GM12878 (cell line): ENCODE results near the gene BPGM.

Source experiments
- ATF7 ChIP-seq: fragments of 450-650 bp; IDR thresholded peaks from 2 replicates; pipeline ENCODE4 v1.6.1; 2016; ENCODE audit warnings: low read depth, mild to moderate bottlenecking
- CBX3 ChIP-seq: fragments of 200-600 bp; sonication (generic); IDR thresholded peaks from 2 replicates; pipeline ENCODE4 v1.6.1; 2016; ENCODE audit warnings: low read depth, borderline replicate concordance
- CTCF ChIP-seq, 3 experiments: IDR thresholded peaks in 2 of 3; conservative IDR thresholded peaks in 1 of 3; 2 replicates each; pipeline ENCODE4 v1.5.1; 2011; ENCODE audit warnings: low read depth in 3 of 3, low read length in 3 of 3, mild to moderate bottlenecking in 3 of 3, control low read depth in 2 of 3, moderate library complexity in 2 of 3, inconsistent platforms in 1 of 3, mixed read lengths in 1 of 3; ENCODE audit not compliant: control insufficient read depth in 2 of 3, insufficient read depth in 1 of 3; ENCODE audit errors: extremely low read depth in 1 of 3
- EP300 ChIP-seq, 2 experiments: fragments of 150-350 bp in 1 of 2; IDR thresholded peaks; 2 replicates each; pipeline ENCODE4 v1.6.1; 2011 to 2012; ENCODE audit warnings: low read depth in 2 of 2, low read length in 2 of 2, borderline replicate concordance in 1 of 2, improper control_type of control experiment in 1 of 2, inconsistent platforms in 1 of 2; ENCODE audit not compliant: control insufficient read depth in 1 of 2
- EZH2 ChIP-seq: IDR thresholded peaks from 2 replicates; pipeline ENCODE4 v1.6.1; 2012; ENCODE audit warnings: low read depth, mild to moderate bottlenecking, control low read depth, inconsistent platforms, low read length, borderline replicate concordance; ENCODE audit not compliant: control insufficient read depth
- JUNB ChIP-seq: IDR thresholded peaks from 2 replicates; pipeline ENCODE4 v1.6.1; 2016; ENCODE audit warnings: antibody characterized with exemption, mild to moderate bottlenecking
- KAT2A ChIP-seq: conservative IDR thresholded peaks from 2 replicates; pipeline ENCODE4 v1.6.1; 2011; ENCODE audit warnings: low read depth, low read length; ENCODE audit not compliant: control insufficient read depth
- LARP7 ChIP-seq: fragments of 450-650 bp; IDR thresholded peaks from 2 replicates; pipeline ENCODE4 v1.6.1; 2017; ENCODE audit warnings: mild to moderate bottlenecking
- POLR2A ChIP-seq: IDR thresholded peaks from 2 replicates; pipeline ENCODE4 v1.6.1; 2011; ENCODE audit warnings: low read depth, mild to moderate bottlenecking, low read length
- POLR2AphosphoS5 ChIP-seq: IDR thresholded peaks from 2 replicates; pipeline ENCODE4 v1.6.1; 2011; ENCODE audit warnings: mild to moderate bottlenecking, low read length, inconsistent platforms
- RAD51 ChIP-seq: fragments of 450-650 bp; IDR thresholded peaks from 2 replicates; pipeline ENCODE4 v1.6.1; 2016; ENCODE audit warnings: moderate library complexity, mild to moderate bottlenecking, inconsistent platforms
- RCOR1 ChIP-seq: conservative IDR thresholded peaks from 2 replicates; pipeline ENCODE4 v1.6.1; 2012; ENCODE audit warnings: low read depth, low read length, improper control_type of control experiment
- RFX5 ChIP-seq: IDR thresholded peaks from 2 replicates; pipeline ENCODE4 v1.6.1; 2011; ENCODE audit warnings: low read depth, low read length, improper control_type of control experiment
- SIN3A ChIP-seq: IDR thresholded peaks from 2 replicates; pipeline ENCODE4 v1.6.1; 2012; ENCODE audit warnings: low read depth, low read length, improper control_type of control experiment

GRCh38 chr7:134696261-134696660, 49.6 kb downstream of the BPGM start:
- TF ChIP-seq ATF7 (no peak), POLR2AphosphoS5 (no peak), CTCF (IDR thresholded peaks at IDR 0.05 in 2 of 3, conservative IDR thresholded peaks at IDR 0.05 in 1 of 3; ENCODE audit: control insufficient read depth in 2 of 3, extremely low read depth in 1 of 3, insufficient read depth in 1 of 3, low read depth in 3 of 3, low read length in 3 of 3) (no peak), SIN3A (no peak), JUNB (no peak), RFX5 (no peak), LARP7 (no peak), POLR2A (no peak), EP300 (IDR thresholded peaks at IDR 0.05; ENCODE audit: borderline replicate concordance in 1 of 2, control insufficient read depth in 1 of 2, low read depth in 2 of 2, low read length in 2 of 2) (no peak), CBX3 (no peak), RCOR1 (no peak), KAT2A (no peak), RAD51 (no peak), EZH2 (no peak)
